ENCODE data around the gene ST6GAL1.

The ST6GAL1 gene

DNA sequence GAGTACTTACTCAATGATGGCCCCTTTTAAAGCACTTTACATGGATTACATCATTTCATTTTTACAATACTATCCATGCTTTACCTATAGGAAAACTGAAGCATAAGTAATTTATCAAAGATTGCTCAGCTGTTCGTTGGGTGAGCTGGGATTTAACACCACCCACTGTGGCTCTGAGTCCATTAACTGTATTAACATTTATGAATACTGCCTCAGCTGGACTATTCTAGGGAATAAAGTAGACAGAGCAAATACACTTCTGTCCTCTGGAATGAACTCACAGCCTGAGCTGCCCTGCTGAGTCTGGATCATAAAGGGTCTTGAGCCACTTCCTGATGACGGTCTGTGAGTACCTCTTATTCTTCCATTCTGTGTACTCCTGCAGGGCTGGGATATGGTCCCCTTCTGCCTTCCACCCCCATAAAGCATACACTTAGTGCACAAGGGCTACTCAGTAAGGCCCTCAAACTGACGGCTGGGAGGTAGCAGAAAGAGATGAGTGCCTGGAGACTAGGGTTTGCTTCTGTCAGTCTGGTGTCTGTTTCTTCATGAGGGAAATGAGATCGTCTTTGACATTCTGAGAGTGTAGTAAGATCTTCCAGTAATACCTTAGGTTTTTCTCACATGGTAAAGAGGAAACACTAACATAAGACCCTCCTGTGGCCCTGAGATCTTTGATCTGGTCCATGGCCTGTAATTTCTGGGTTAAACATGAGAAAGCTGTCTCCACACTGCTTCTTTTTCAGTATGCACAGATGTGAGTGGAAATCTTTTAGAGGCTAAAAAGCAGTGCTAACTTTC, 12.6 kb upstream of the ST6GAL1 start:
- DNase-seq: no peak

DNA sequence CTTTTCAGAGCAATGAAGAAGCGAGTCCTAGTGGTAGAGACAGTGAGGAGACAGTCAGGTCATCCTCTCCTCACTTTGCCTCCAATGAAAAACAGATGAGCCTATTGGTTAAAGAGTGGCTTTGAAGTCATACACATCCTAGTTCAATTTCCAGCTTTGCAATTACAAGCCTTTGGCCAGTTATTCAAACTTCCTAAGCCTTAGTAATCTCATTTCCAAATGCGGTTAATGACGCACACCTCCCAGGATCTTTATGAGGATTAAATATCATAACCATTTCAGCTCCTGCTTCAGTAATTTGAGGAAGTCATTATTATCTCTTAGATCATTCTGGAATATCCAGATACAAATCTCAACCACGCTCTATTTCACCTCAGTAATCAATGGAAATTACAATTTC, 10.0 kb upstream of the ST6GAL1 start:
- DNase-seq: no peak

DNA sequence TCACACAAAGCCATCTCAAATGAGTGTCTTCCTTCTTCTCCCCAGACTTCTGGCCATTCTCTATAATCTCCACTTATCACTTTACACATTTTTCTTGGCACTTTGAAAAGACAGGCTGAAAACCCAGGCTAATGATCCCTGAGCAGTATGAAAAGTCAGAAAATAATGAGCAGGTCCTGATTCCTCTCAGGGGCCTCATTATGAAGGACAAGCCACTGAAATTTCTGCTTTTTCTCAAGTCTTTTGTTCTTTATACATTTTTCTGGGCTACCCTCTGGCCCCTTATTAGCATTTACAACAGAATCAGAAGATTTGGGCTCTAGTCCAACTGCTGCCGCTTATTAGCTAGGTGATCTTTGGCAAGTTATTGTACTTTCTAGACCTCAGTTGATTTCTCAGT, 9.5 kb upstream of the ST6GAL1 start:
- DNase-seq: no peak

DNA sequence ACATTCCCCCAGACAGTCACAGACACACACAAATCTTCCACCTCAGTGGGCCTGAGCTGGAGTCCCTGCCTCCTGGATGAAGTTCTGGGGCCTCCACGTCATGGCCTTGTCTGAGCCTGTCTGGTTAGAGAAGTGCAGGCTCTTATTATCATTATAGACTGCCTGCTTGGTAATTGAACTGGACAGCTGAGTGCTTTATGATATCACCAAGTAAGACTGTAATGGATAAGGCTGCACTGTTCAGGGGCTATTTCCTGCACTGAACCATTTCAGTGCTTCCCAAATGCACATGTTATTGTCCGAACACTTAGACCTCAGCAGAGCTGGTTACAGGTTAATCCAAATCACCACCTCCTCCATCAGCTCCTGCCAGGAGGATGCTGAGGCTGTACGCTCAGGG, 8.7 kb upstream of the ST6GAL1 start:
- DNase-seq: no peak

DNA sequence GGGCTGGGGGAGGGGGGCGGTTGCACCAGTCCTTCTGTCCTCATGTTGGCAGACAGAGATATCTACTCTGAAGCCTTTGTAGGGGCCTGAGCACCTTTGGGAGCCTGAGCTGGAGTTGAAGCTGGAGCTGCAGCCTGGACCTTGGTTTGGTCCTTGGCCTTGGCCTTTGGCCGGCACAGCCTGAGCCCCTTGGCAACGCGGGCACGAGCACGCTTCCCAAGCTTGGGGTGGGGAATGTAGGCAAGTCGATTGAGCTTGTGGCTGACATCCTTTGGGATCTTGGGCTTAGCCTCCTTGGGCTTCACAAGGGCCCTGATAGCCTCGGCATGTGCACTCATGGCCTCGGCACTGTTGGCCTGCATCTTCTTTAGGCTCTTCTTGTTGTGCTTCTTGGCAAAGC, 8.1 kb upstream of the ST6GAL1 start:
- no peak for DNase-seq

DNA sequence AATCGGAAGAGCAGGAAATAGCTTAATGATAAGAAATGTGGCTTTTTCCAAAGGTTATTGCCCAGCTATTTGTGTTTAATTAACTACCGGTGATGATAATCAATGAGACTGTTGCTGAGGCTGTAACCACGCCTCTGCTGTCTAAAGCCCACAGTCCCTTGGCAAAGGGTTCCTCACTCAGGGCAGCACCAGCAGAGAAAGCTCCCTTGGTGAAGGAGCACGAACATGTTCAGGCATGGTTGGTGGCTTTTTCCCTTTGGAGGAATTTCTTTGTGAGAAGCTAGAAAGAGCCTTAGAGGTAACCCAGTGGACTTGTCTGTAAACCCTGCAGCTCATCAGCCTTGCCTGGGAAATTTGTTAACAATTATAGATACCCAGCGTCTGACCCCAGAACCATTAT, 7.5 kb upstream of the ST6GAL1 start:
- no peak for DNase-seq

DNA sequence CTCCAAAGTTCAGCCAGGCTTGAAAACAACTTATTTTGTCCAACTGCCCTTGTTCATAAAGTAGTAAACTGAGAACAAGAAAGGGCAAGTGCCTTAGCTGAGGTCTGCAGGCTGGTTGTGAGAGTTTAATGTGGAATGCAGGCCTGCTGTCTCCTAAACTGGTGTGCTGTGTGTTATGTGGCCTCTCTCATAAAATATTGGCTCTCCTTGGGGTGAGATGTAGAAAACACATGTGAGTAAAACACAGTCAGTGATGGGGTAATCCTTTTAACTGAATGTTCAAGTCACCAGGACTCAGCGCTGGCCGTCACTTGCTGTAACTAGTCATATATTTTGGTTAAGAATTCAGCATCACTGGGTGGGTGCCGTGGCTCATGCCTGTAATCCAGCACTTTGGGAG, 7.1 kb upstream of the ST6GAL1 start:
- DNase-seq: no peak

DNA sequence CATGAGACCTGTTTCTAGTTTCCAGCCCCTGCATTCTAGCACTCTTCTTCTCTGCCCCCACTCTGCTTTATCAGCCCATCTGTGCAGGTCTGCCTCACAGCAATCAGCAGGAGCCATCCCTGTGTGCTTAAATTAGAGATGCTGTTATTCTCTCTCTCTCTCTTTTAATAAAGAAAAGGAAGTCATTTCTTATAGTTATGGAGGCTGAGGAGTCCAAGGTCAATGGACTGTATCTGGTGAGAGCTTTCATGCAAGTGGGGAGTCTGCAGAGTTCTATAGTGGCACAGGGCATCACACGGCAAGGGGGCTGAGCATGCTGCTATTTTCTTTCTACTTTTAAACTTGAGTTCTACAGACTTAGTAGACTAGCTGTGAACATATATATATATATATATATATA, 4.5 kb upstream of the ST6GAL1 start:
- DNase-seq: no peak

DNA sequence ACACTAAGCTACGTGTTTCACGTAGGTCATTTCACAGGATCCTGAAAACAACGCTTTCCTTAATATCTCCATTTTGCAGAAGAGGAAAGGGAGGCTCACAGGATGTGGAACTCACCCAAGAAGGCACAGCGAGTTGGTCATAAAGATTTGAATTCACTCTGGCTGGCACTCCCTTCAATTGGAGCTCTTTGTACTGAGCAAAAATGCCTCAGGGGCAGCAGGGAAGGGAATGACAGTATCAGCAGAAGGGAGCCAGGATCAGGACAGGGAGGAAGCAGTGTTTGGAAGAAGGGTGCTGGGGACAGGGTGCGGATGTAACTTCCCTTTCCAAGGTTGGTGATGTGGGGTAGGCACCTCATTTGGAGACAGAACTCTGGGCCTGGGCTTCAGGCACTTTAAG, 1.1 kb upstream of the ST6GAL1 start:
- DNase-seq: no peak

DNA sequence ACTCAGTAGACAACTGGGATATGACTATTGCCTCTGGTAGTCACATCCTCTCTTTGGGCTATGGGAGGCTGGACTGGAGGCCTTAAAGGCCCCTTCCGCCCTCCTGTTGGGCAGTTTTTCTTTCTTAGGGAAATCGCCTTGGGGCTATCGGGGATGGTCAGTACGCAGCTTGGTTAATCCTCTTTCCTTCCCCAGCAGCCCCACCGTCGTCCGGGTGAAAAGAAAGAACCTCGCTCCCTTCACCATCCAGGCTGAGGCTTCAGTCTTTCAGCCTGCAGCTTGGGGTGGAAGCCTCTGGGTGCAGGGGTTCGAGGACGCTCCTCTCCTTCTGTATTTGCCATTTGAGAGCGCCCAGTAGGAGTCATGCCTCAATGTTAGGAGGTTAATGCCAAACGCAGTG, 641 bp upstream of the ST6GAL1 start:
- DNase-seq: no peak

DNA sequence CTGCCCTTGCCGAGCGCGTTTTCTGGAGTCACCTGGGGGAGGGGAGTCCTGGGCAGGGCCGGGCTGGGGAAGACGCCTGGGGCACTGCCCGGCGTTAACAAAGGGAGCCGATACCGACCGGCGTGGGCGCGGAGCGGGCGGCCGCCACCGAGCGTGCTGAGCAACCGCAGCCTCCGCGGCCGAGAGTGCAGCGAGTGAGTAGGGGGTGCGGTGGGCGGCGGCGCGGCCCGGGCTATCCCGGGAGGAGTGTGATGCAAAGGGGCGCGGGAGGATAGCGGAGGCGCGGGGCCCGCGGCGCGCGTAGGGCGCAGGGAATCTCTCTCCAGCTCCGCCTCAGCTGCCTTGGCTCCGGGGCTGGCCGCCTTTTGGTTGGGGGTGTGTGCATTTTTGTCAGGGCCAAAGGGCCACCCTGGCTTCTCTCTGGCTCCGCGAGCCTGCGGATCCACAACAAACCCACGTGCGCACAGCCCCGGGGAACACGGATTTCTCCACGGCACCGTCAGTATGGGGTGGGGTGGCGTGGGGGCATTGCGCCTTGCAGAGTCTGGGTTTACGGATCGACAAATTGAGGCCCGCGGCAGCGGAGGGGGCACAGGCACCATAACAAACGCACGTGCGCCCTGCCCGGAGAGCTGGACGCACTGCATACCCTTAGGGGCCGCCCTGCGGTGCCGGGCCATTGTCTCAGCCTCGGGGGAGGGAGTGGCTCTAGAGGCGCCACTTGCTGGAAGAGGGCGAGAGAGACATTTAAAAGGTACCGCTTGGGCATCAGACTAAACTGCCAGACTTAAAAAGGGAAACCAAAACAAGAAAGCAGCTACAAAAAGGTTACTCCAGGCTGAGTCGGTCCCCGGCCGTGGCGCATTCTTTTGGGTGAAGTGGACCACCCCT, 560 bp downstream of the ST6GAL1 start:
- peak; percentile 75 for DNase-seq

DNA sequence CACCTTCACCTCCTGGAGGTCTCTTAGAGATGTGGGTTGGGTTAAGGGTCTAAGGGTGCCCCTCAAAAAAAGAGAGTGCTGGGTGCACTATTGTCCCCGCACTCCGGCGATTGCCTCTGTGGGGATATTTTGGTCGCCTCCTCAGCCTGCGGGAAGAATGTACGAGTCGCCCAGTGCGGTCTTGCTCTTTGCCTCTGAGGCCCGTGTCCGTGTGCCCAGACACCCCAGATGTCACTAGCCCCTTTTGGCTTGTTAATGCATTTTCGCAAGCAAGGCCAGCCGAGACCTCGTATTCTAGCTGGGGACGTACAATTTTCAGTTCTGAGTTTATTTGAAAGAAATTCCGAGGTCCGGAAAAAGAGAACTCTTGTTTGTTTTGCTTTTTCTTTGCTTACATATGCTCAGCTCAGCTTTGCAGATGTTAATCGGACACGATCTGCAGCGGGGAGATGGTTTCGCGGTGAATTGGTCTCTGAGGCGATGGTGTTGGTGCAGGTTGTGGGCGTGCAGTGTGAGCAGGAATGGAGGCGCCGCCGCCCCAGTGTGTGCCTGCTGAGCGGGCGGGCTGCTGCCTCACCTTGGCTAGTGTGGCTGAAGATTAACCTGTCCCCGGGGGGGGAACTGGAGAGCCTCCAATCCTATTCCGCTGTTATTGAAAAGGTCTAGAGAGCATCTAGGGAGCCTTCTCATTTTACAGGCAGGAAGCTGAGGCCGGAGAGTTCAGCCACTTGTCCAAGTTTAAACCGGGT, 1.4 kb downstream of the ST6GAL1 start:
- DNase-seq: peak; percentile 68

DNA sequence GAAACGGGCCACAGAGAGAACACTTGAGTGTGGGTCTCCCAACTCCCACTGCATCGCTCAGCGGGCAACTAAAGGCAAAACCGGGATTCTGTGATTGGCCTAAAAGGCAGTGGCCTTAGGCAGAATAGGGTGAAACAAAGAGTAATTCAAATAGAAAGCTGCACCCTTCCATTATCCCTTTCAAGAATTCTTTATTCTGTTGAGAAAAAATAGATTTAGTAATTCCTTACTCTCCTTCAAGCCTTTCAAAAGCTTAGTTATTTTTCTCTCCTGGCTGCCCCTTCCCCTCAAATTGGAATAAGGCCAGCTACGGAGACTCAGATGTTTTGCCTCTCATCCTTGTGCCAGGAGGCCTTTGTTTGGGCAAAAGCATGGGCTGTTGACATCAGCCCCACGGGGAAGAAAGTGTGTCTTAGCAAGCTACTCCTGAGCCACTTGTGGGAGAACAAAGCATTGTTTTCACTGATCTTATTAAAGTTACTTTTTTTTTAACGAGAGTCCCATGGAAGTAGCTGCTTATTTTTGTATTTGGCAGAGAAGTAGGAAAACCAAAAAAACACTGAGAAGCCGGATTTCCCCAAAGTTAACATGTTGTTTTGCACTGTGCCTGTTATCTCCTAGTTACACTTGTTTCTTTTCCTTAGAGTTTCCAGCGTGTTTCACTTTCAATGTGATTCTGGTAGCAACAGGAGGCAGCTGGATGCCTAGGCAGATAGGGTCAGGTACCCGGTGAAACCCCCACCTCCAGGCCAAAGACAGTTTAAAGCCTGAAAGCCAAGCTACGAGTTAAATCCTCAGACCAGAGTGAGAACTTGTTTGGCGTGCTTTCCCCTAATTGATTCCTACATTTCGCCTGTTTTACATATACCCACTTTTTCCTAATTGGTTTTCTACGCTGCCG, 2.2 kb downstream of the ST6GAL1 start:
- DNase-seq: no peak

DNA sequence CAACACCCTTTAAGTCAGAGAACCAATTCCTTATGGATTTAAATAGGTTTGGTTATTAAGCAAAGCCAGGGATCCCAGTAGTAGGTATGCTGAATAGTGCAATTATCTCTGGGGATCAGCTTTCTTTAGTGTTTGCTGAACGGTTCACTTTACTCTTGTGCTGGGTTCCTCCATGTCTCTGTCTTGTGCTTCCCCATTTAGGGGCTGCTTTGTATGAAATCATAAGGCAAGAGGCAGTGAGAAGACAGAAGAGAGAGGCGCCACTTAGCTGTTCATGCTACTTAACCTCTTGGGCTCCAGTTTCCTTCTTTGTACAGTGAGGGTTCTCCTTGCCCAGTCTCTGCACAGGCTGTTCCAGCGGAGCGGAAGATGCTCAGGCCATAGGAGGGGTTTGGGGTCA, 3.5 kb downstream of the ST6GAL1 start:
- no peak for DNase-seq

DNA sequence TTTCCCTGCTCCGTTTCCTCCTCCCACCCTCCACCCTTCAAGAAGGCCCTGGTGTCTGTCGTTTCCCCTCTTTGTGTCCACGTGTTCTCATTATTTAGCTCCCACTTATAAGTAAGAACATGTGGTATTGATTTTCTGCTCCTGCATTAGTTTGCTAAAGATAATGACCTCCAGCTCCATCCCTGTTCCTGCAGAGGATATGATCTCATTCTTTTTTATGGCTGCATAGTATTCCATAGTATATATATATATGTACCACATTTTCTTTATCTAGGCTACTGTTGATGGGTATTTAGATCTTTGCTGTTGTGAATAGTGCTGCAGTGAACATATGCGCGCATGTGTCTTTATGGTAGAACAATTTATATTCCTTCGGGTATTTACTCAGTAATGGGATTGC, 4.8 kb downstream of the ST6GAL1 start:
- DNase-seq: no peak

DNA sequence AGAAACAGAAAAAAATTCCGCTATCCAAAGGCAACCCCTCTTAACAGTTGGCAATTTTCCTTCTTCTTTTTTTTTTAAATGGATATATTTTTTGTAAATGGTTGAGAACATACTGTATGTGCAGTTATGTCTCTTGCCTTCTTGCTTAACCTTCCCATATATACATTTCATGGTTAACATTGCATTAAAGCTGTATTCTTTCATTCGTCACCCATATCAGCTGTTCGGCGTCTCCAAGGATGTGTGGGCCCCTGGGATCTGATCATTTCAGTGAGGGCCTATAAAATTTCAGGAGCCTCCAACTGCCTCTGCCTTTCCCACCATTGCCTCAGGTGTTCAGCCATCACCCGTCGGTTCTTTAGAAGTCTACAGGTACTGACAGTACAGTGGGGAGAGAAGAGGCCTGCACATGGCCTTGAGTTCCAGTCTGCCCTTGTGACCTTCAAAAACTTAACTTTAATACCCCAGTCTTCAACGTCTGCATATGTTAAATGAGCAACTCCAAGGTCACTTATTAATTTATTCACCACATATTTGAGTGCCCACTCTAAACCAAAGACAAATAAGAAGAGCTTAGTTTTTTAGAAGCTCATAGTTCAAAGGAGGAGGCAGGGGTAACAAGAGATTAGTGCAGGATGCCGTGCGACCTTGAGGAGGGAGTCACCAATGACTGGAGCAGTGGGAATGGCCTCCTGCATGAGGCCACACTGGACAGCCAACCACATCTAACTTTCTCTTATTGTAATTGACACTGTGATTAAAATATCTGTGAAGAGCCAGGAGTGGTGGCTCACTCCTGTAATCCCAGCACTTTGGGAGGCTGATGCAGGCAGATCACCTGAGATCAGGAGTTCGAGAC, 6.9 kb downstream of the ST6GAL1 start:
- DNase-seq: no peak

DNA sequence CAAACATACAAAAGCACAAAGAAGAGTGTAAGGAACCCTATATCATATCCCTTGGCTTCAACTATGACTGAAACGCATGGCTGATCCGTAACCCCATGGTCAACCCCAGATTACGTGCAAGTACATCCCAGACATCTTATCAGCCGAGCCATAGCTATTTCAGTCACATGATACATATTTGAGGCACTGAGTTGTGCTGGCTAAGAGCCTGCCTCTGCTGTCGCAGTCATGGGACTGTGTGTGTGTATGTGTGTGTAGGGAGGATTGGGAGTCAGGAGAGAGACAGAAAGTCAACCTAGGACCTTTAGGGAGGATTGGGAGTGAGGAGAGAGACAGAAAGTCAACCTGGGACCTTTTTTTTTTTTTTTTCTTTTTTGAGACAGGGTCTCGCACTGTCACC, 8.4 kb downstream of the ST6GAL1 start:
- no peak for DNase-seq

DNA sequence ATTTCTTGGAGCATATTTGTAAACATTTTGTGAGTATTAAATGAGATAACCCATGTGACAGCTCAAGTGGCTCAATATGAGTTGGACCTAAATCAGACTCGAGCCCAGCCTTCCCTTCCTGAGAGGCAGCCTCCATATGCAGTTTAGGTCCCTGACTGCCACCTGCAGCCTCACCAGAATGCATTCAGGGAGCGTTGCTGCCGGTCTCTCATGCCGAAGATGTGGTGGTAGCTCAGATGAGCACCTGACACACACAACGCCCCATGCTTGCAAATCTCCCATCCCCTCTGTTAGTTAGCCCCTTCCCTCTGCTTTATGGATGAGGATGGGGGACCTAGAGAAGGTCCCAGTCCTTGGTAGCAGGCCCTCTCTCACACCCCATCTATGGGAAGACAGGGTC, 9.2 kb downstream of the ST6GAL1 start:
- DNase-seq: no peak

DNA sequence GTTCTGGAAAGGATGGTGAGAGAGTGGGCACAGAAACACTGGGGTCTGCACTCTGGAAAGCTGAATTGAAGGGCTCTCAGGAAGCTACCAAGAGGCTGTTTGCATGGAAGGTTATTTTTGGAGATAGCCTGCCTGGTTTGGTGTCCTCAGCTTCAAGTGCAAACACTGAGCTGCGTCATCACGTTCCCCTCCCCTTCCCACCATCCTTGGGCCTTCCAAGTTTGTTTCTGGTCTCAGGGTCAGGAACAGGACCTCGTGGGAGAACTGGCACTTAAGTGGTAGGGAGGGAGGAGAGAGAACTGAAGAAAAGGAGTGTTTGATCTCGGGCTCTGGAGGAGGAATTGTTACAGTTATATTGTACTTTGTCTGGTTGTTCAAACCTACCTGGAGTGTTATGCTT, 10.6 kb downstream of the ST6GAL1 start:
- DNase-seq: no peak

DNA sequence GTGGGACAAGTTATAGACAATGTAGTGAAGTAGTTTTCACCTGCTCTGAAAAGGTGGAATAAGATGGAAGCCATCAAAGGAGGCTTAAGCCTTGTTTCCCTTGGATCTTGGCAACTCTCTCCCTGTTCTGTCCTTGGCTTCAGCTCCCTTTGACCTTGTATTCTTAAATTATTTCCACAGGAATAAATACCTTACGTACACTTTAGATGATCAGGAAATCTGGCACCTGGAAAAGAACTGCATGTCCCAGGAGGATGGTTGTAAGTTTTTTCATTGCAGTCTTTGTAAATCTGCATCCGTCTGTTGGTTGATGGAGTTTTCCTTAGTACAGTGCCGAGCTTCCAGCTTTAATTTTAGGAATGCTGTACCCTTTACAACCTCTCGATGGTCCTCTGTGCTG, 11.8 kb downstream of the ST6GAL1 start:
- DNase-seq: no peak

DNA sequence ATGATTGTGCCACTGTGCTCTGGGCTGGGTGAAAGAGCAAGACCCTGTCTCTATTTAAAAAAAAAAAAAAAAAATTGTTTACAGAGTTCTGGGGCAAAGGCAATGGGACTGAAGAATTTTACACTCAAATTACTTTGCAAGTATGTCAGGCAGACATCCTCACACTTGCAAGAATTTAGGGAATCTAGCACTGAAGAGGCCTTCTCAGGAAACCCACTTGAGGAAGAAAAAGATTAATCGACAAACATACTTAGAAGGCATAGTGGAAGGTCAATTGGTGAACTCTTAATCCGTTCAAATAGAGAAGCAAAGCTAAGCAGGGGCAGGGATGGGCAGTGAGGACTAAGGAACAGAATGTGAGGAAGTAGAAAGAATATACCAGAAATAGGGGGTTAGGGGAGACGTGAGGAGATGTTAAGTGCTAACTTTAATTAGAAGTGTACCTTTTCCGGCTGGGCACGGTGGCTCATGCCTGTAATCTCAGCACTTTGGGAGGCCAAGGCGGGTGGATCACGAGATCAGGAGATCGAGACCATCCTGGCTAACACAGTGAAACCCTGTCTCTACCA, 15.0 kb downstream of the ST6GAL1 start:
- DNase-seq: no peak
